NCI-H1048 (cell line): ENCODE results near the gene PRDM9.
"Not testable (repeated sequence)": the region's sequence is repeated elsewhere in the genome, so short reads cannot be mapped to it uniquely, and the experiment has no call there.

ENCODE experiments used
- DNase-seq: peaks from one replicate; lab custom pipeline; 2025; lab: John Stamatoyannopoulos, UW

PRDM9 gene

DNA sequence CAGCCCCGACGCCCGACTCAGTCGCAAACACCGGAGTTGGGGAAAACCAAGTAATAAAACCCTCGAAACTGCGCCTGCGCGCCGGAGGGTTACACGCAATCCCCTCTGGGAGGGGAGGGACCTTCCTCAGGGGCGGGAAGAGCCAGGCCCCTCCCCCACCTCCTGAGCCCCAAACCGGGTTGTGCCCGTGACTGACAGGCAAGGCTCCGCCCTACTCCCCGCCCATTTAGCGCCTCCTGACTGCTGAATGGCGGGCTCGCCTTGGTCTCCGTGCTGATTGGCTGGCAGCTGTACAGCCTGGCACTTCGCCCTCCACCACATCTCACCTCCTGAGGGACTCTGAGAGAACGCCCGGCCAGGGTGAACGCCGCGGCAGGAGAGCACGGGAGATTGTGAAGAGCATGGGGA, at the start of gene PRDM9:
TSS of gene PRDM9 (plus strand) at position 332 of the 408 bp plus-strand sequence. CDS start 1,425 bp downstream, outside the sequence.
- no peak for DNase-seq

DNA sequence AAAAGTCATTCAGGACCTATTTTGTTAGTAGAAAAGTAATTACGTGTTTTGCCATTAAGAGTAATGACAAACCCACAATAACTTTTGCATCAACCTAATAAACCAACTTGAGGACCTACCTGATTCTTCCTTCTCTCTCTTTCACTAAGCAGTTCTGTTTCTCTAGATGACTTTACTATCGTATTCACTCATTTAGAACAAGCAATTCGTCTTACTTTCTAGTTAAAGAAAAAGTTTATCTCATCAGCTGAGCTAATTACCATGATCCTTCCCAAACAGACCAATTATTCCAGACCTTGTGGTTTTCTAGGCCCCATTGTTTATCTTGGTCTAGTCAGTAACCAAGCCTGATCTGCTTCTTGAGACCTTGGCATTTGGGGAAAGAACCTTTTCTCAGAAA, 49.6 kb upstream of the PRDM9 start:
- DNase-seq, result no peak

DNA sequence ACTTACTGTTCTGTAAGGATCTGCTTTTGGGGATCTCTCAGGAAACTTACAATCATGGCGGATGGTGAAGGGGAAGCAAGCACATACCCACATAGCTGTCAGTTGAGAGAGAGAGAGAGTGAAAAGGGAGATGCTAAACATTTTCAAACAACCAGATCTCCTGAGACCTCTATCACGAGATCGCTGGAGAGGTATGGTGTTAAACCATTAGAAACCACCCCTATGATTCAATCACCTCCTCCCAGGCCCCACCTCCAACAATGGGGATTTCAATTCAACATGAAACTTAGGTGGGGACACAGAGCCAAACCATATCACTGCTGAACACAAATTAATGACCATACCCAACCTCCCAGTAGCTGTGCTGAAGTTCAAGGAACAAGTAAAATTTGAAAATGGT, 48.2 kb upstream of the PRDM9 start:
- DNase-seq, result no peak

DNA sequence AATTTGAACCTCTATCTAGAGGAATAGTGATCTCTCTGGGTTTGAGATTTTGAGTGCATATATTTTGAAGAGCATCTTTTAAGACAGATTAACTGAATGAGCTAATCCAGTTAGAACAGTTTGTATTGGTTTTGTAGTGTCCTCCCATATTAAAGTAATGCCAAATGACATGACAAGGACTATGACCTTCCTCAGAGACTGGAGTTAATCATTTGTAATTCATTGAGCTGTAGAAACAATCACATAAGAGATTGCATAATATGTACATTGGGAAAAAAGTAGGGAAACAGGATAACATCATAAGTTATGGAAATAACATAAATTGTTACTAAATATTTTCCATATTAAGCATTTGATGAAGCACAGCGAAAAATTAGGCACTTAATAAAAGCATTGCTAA, 45.8 kb upstream of the PRDM9 start:
- no peak for DNase-seq

DNA sequence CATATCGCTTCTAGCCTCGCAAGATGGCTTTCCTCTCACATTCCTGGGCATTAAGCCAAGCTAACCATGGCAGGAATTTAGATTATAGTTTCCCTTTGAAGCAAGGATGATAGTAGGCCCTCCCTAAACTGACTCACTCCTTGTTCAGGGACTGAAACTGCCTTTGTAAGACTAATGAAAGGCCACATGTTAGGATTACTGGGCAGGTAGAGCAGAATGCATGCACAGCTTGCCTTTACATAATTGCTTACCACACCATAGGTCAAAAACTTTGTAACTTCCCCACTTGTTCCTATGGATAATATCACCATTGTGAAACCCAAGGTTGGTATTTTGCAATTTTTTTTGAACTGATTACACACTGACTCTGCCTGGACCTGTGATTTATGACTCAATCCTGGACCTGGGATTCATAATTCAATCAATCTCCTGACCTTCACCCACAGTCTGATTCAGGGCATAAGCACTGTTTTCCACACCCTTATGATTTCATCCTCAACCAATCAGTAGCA, 41.0 kb upstream of the PRDM9 start:
- DNase-seq, result no peak

DNA sequence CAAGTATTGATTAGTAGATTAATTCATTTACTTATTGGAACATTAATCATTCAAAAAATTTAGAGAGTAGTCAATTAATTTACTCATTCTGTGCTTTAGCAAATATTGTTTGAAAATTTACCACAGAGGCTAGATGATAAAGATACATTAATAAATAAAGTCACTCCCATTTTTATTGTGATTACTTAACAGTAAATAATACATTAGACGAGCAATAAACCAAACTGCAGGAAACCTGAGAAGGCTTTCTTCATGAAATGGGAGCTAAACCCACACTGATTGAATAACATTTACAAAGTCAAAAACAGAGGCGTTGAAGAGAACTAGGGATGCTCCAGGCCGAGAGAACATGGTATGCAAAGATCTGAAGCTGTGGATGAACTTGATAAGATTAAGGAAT, 38.8 kb upstream of the PRDM9 start:
- no peak for DNase-seq

DNA sequence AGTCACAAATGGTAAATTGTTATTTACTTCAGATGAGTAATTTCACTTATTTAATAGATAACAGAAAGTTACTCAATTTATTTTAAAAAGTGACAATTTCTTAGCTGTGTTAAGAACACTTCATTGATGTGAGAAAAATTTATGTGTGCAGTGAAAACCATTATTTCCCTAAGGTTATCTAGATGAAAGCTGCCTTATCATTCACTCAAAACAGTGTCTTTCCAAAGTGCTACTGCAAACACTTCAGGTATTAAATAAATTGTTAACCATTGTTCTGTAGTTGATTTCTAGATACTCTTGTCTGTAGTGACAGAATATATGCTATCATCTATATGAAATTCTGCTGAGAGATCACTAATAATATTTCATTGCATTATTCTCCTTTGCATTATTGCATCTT, 33.5 kb upstream of the PRDM9 start:
- DNase-seq, result no peak

DNA sequence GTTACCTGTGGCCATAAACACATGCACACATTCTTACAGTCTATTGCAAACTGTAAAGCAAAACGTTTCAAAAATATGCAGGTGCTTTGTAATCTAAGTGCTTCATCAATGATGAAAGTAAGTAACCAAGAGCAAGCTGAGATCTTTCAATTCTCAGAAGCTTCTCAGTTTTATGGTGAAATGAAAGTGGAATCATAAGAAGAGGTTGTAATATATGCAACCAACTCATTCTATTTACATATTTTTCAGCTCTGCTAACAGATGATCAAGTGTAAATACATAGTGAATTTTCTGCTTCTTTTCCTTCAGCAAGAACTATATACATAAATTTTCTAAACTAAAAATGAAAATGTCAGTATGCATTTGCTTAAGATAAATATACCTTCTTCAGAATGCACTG, 33.1 kb upstream of the PRDM9 start:
- no peak for DNase-seq

DNA sequence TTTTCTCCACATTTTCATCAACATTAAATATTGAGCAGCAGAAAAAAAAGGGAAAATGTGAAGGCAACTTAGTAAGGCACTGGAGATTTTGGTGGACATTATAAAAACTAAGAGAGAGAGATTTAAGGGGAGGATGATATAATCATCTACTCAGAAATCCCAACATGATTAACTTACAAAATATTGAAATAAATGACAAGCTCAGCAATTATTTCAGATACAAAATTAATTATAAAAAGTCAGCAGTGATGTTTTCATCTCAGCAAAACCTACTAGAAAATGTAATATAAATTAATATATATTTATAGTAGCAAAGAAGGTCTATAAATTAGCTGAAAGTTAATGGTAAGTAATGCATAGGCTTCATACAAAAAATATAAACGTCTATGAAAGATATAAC, 30.8 kb upstream of the PRDM9 start:
- DNase-seq, result no peak

DNA sequence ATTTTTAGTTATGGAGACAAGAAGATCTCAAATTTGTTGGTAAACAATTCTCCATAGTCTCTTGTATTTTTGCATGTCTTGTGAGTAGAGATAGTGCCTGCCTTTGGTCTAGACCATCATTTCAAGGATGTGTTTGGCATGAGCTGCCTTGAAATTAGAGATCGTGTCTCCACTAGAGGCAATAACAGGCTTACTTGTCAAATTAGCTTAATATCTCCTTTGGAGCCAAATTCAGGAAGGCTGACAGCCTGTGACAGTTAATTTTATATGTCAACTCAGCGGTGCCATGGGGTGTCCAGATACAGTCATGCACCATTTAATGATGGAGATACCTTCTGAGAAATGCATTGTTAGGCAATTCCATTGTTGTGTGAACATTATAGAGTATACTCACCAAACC, 24.8 kb upstream of the PRDM9 start:
- no peak for DNase-seq

DNA sequence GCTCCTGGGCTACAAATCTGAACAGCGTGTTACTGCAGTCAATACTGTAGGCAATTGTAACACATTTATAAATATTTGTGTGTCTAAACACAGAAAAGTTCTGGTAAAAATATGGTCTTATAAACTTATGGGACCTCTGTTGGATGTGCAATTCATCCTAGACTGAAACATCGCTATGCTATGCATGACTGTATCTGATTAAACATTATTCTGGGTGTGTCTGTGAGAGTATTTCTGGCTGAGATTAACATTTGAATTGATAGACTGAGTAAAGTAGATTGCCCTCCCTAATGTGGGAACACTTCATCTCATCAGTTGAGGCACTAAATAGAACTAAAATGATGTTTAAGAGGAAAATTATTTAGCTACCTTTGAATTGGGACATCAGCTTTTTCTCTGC, 24.3 kb upstream of the PRDM9 start:
- DNase-seq, result no peak

DNA sequence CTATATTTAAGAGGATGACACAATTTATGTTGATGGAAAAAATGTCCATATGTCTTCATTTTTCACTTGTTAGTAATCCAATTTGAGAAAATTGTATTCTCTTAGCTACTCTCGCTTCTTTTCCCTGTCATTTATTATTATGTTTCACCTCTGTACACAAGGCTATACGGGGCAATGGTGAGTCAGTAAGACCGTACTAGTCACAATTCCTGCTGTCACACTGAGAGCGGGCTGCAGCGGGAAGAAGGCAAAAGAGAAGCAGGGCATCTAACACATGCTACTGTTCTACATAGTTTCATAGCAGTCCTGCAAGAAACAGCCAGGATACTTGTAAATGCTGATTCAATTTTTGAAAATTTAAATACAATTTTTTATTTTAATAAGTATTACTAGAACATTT, 23.3 kb upstream of the PRDM9 start:
- no peak for DNase-seq

DNA sequence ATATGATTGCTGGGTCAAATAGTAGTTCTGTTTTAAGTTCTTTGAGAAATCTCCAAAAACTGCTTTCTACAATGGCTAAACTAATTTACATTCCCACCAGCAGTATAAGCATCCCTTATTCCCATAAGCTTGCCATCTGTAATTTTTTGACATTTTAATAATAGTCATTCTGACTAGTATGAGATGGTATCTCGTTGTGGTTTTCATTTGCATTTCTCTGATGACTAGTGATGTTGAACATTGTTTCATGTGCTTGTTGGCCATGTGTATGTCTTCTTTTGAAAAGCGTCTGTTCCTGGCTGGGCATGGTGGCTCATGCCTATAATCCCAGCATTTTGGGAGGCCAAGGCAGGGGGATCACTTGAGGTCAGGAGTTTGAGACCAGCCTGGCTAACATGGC, 21.2 kb upstream of the PRDM9 start:
- DNase-seq, result not testable (repeated sequence)

DNA sequence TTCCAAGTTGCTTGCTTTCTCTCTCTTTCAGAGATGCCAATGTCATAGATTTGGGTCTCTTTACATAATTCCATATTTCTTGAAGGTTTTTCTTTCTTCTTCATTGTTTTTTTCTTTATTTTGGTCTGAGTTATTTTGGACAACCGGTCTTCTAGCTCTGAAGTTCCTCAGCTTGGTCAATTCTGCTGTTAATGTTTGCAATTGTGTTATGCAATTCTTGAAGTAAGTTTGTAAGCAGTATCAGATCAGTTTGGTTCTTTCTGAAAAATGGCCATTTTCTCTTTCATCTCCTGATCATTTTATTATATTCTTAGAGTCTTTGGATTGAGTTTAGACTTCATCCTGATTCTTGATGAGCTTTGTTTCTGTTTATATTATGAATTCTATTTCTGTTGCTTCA, 16.4 kb upstream of the PRDM9 start:
- no peak for DNase-seq

DNA sequence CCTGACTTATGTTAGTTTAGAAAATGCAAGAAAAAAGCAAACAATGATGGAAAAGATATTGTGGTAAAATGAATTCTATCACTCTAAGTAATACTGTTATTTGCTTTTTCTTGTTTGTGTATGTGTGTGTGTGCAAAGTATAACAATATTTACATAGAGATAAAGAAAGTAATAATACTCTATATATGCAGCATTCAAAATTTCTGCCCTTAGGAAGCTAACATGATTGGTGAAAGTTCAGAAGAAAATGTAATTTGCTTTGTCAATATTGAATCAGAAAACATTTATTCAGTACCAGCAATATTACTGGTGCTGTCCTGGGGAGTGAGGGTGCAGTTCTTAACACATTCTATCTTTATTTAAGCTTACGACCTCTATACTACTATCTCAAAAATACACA, 12.9 kb upstream of the PRDM9 start:
- DNase-seq, result no peak

DNA sequence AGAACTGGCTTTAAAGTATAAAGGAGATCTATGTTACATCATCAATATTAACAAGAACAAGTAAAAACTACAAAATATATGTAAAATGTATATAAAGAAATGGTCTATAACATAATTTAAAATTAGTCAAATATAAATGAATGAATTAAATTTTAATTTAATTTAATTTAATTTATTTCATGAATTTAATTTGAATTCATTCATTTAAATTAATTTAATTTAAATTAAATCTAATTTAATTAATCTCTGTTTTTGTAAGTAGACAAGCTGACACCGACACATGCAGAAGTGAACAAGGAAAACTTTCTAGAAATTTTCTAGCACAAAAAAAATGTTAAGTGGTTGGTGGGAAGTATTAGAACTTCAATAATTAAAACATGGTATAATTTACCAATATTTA, 10.8 kb upstream of the PRDM9 start:
- no peak for DNase-seq

DNA sequence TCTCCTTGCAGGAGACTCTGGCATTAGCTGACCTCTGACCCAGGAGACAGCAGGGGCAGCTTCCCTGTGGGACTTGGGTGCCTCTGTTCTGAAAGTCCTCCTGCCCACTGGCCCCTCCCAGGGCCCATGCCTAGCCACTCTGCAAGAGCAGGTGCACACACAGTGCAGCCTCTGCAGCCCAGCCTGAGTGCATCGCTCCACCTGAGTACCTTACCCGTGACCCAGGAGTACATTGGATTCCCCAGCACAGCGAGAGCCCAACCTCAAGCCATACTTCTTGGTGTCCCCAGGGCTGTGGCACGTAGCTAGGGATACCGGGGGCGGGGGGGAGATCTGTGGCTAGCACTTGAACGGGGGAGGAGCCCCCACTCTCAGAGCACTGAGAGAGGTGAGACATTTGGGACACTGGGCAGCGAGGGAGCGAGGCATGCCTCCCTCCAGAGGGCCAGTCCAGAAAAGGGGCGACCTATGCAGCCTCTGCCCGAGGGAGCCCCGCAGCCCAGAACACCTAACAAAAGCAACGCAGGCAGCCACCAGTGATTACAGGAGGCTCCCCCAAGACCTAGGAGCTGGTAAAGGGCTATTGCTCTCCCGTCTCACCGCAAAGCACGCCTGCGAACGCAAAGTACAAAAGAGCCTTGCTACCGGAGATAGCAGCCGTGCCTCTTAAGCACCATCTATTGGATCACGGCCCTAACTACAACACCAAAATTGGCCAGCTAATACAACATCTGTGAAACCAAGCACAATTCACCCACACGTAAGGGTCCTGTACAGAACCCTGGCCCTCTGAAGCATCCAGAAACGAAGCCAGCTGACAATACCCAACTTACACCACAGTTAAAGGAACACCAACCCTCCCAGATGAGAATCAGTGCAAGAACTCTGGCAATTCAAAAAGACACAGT, 826 bp upstream of the PRDM9 start:
- no peak for DNase-seq

DNA sequence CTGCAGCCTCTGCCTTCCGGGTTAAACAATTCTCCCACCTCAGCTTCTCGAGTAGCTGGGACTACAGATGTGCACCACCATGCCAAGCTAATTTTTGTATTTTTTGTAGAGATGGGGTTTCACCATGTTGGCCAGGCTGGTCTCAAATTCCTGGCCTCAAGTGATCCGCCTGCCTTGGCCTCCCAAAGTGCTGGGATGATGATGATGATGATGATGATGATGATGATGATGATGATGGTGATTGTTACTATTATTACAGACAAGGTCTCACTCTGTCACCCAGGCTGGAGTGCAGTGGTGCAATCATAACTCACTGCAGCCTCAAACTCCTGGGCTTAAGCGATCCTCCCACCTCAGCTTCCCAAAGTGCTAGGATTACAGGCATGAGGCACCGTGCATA, 3.0 kb downstream of the PRDM9 start:
- not testable (repeated sequence) for DNase-seq

DNA sequence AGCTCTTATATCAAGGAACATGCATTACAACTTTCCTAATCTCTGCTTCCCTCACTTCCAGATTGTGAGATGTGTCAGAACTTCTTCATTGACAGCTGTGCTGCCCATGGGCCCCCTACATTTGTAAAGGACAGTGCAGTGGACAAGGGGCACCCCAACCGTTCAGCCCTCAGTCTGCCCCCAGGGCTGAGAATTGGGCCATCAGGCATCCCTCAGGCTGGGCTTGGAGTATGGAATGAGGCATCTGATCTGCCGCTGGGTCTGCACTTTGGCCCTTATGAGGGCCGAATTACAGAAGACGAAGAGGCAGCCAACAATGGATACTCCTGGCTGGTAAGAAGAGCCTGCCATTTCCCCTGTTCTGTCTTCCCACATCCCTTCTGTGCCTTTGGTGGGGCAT, 15.1 kb downstream of the PRDM9 start:
- no peak for DNase-seq

DNA sequence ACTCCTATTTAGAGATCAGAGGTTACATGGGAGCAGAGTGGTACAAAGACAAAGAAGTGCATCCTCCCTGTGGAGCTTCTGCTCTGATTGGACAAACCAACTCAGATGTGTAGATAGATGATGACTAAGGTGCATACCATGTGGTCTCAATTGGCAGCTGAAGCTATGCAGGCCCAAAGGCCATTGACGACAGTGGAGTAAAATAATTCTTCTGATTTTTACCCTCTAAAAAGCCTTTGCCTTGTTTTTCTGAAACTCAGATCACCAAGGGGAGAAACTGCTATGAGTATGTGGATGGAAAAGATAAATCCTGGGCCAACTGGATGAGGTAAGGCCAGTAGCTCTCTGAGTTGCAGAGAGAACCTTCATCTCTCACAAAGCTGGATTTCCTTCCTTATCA, 15.6 kb downstream of the PRDM9 start:
- no peak for DNase-seq

DNA sequence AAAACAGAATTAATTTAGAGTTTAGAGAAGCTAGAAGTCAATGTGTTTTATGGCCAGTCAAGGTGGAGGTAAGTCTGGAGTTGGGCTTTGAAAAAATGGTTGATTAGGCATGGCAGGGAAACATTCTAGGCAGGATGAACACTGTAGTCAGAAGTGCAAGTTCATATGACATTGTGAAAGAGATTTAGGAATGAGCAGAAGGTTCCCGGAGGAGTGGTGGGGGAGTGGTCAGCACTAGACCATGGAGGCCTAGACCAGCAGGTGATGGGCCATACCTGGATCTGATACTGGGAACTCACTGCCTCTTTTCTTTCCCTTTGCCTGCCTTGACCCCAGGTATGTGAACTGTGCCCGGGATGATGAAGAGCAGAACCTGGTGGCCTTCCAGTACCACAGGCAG, 16.6 kb downstream of the PRDM9 start:
- DNase-seq, result no peak

DNA sequence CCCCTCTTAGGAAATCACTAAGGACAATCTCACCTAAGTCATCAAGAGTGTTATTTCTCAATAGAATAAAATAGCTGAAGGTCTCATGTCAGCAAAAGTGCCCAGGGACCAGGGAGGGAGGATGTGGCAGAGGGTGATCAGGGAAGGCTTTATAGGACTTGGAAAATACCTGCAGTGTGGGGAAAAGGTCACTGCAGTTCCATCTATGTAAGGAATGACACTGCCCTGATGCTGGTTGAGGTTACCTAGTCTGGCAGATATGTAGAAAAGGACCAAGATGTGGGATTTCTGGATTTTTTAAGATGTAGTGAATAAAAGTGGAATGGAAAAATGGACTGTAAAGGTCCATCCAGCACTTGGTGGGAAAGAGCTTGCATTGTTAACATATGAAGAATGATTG, 18.3 kb downstream of the PRDM9 start:
- DNase-seq, result no peak

DNA sequence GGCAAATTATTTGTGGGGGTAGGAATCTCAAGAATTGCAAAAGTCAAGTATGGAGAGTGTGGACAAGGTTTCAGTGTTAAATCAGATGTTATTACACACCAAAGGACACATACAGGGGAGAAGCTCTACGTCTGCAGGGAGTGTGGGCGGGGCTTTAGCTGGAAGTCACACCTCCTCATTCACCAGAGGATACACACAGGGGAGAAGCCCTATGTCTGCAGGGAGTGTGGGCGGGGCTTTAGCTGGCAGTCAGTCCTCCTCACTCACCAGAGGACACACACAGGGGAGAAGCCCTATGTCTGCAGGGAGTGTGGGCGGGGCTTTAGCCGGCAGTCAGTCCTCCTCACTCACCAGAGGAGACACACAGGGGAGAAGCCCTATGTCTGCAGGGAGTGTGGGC, 19.2 kb downstream of the PRDM9 start:
- not testable (repeated sequence) for DNase-seq
